HCT116 (cell line): Measurements from ENCODE around the gene DDI2.

Source experiments
- CEBPB ChIP-seq: IDR thresholded peaks from 2 replicates; pipeline ENCODE4 v1.6.1; 2012; ENCODE audit warnings: low read depth
- CTCF ChIP-seq, 3 experiments: fragments of 200-600 bp in 1 of 3; sonication (generic) in 1 of 3; IDR thresholded peaks in 2 of 3; conservative IDR thresholded peaks in 1 of 3; 2 replicates each; pipeline ENCODE4 v1.5.1; 2012 to 2017; ENCODE audit warnings: low read depth in 2 of 3, low read length in 2 of 3, antibody characterized with exemption in 1 of 3, borderline replicate concordance in 1 of 3, control low read depth in 1 of 3, mild to moderate bottlenecking in 1 of 3, mixed read lengths in 1 of 3, mixed run types in 1 of 3, moderate library complexity in 1 of 3; ENCODE audit not compliant: insufficient read depth in 1 of 3
- EZH2 ChIP-seq: fragments of 200-600 bp; sonication (generic); IDR thresholded peaks from 2 replicates; pipeline ENCODE4 v1.6.1; 2017; ENCODE audit warnings: antibody characterized with exemption, mixed run types
- MAX ChIP-seq: IDR thresholded peaks from 2 replicates; pipeline ENCODE4 v1.6.1; 2012
- SRF ChIP-seq: IDR thresholded peaks from 2 replicates; pipeline ENCODE4 v1.6.1; 2012; ENCODE audit warnings: low read depth
- YY1 ChIP-seq: IDR thresholded peaks from 2 replicates; pipeline ENCODE4 v1.6.1; 2011; ENCODE audit warnings: low read length, low read depth, moderate library complexity, mild to moderate bottlenecking; ENCODE audit not compliant: insufficient replicate concordance; ENCODE audit errors: extremely low read depth

- TF ChIP-seq CEBPB (no peak), CTCF (IDR thresholded peaks at IDR 0.05 in 2 of 3, conservative IDR thresholded peaks at IDR 0.05 in 1 of 3; ENCODE audit: borderline replicate concordance in 1 of 3, insufficient read depth in 1 of 3, low read depth in 2 of 3, low read length in 2 of 3) (no peak), SRF (no peak), YY1 (no peak), MAX (no peak), EZH2 (no peak)
These were observed 74.3 kb downstream of the DDI2 start for GRCh38 chr1:15691434-15692032.
